H7 (cell line): ENCODE measurements around the gene OR5C1. TPM values are rescaled to one million over a fixed set of nuclear protein-coding genes. Genes with fewer than 3 reads are reported as not detected.
"Not testable (repeated sequence)": the region's sequence is repeated elsewhere in the genome, so short reads cannot be mapped to it uniquely, and the experiment has no call there.

Experiments used
- DNase-seq: peaks from one replicate; pipeline ENCODE4 v3.0.0; 2012
- H3K27me3 ChIP-seq: 2 replicates; pipeline ENCODE4 v1.6.0; 2011; ENCODE audit warnings: mild to moderate bottlenecking, low read length; ENCODE audit not compliant: control insufficient read depth, insufficient read depth
- H3K36me3 ChIP-seq: replicated peaks from 2 replicates; pipeline ENCODE4 v1.5.1; 2011; ENCODE audit warnings: low read length; ENCODE audit not compliant: control insufficient read depth, insufficient read depth
- H3K4me3 ChIP-seq: 2 replicates; pipeline ENCODE4 v1.5.1; 2011; ENCODE audit warnings: low read depth, mild to moderate bottlenecking, control low read depth, low read length, moderate library complexity; ENCODE audit not compliant: insufficient read depth
- total RNA-seq: library from RNA; depleted of rRNA; stranded (reverse); fragments of >200 nt; shearing (Covaris generic); gene quantifications from 2 replicates; pipeline ENCODE4 v1.2.3, GENCODE V29; 2014; rRNA removed

Gene OR5C1
- total RNA-seq, 1 experiment from 2014 or later: not detected

DNA sequence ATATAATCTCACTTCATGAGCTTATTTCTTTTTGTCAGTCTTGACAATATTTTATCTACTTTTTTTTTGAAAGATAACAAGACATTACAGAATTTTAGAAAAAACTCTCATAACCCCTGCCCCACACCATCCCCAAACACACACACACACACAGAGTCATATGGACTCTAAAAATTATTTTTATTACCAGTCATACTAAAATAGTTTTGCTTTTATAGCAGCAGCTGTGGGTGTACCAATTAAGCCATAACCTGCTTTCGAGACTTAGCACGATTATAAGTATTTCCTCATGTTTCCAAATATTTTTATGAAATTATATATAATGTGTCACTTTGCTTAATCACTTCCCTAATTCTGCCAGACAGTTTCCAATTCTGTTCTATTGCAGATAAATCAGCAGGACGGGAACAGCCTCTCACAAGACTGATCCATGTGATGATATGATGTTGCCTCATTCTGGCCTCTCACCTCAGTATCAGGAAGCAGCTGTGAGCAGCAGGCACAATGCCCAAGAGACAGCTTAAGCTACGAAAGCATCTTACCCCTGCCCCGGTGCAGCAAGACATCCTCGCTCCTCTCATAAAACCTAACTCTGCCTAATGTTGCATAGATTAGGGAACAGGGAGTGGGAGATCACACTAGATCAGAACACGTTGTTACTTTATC, 32.7 kb downstream of the OR5C1 start:
- no peak for DNase-seq
- peaks cover 15% of the 10 kb centered on the region for H3K36me3 ChIP-seq
- no peaks in the 10 kb centered on the region for H3K27me3 ChIP-seq
- no peak overlapping the region for H3K4me3 ChIP-seq

DNA sequence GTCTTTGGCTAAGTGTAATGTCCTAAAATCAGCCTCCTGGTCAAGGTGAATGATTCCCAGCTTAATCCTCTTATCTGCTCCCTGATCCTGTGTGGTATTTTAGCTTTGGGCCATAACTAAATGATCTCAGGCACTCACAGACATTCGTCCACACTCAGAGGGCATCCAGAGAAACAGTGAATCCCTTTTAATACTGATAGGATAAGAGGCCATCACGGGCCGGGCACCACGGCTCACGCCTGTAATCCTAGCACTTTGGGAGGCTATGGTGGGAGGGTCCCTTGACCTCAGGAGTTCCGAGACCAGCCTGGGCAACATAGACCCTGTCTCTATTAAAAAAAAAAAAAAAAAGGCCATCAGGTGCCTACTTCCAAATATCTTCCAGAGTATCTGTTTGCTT, 33.3 kb downstream of the OR5C1 start:
- H3K4me3 ChIP-seq: no peak overlapping the region
- DNase-seq: no peak
- H3K36me3 ChIP-seq: peaks cover 15% of the 10 kb centered on the region
- no peaks in the 10 kb centered on the region for H3K27me3 ChIP-seq

DNA sequence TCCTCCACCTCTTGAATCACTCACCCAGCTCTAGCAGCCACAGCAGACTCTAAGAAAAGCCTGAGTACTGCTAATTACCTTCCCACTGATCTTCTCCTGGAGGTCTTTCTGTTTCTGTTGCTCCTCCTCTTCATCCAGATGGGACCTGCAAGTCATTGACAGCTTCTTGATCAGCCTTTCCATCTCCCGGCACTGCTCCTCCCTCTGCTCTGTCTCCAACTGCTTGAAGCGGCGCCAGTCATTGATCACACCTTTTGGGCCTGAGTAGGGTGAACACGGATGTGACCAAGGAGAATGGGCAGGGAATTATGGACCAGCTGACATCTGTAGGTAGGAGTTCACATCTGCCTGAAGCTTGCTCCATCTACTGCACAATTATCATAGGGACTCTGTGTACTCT, 34.2 kb downstream of the OR5C1 start:
- Histone ChIP-seq H3K27me3 (no peaks in the 10 kb centered on the region), H3K36me3 (peaks cover 15% of the 10 kb centered on the region)
- no peak for DNase-seq

DNA sequence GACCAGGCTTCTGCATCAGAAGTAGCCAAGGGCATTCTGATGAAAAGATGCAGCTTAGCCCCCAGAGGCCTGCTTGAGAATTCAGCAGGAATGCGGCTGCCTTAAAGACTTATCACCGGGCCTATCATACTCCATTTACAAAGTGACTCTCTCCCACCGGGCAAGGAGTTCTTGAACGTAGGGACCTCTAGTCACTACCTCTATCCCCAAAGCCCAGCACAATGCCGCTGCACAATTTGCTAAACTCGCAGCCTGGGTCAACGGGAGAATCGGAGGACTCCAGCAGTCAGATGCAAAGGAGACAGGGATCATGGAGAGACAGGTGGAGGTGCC, 39.0 kb downstream of the OR5C1 start:
- no peaks in the 10 kb centered on the region for H3K27me3 ChIP-seq
- peaks cover 8% of the 10 kb centered on the region for H3K36me3 ChIP-seq
- DNase-seq: no peak
- peak overlapping the region; percentile 100 for H3K4me3 ChIP-seq

More for the DNA sequence above, 34.2 kb downstream of the OR5C1 start:
- no peak overlapping the region for H3K4me3 ChIP-seq

DNA sequence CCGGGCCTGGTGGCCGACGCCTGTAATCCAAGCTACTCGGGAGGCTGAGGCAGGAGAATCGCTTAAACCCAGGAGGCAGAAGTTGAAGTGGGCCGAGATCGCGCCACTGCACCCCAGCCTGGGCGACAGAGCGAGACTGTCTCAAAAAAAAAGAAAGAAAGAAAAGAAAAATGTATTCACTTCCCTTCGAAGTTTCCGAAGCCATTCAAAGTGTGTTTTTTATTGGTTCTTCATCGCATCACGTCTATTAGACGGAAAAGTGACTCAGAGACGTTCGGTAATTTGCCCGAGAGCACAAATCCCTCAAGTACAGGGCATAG, 40.2 kb downstream of the OR5C1 start:
- DNase-seq: not testable (repeated sequence)

DNA sequence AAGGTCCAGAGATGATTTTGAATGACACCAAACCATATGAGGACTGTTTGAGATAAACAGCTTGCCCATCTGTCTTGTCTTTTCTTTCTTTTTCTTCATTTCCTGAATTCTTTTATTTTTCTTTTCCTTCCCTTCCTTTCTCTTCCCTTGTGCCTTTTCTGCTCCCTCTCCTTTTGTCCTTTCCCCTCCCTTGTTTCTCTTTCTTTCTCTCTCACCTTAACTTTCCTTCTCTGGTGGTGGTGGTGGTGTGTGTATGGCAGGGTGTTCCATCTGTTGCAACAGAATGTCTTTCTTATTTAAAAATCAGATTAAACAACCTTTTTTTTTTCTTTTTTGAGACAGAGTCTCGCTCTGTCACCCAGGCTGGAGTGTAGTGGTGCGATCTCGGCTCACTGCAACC, 43.5 kb downstream of the OR5C1 start:
- H3K4me3 ChIP-seq: no peak overlapping the region
- no peak for DNase-seq
- no peaks in the 10 kb centered on the region for H3K36me3 ChIP-seq
- H3K27me3 ChIP-seq: no peaks in the 10 kb centered on the region

More for the DNA sequence above, 40.2 kb downstream of the OR5C1 start:
- peak overlapping the region; percentile 100 for H3K4me3 ChIP-seq
- not testable (repeated sequence) for H3K36me3 ChIP-seq, H3K27me3 ChIP-seq

DNA sequence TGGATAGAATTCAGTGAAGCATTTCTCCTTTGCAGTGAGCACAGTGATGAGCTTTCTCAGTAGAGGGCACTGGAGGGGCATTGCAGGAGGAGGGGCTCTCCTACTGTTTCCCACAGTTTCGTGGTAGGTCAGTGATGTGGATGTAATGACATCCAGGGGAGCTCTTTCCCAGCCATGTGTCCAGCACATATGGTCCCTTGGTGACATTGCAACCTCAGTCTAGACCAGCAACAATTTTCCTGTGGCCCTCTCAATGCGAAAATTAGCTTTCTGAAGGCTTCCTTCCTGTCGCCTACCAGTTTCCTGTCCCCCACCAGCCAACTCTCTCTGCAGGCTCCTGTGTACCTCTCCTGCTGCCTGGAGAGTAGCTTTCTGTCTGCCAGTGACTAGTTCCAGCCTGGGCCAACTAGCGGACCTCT, 46.6 kb downstream of the OR5C1 start:
- Histone ChIP-seq H3K36me3 (no peaks in the 10 kb centered on the region), H3K4me3 (no peak overlapping the region), H3K27me3 (no peaks in the 10 kb centered on the region)
- peak; percentile 78 for DNase-seq

DNA sequence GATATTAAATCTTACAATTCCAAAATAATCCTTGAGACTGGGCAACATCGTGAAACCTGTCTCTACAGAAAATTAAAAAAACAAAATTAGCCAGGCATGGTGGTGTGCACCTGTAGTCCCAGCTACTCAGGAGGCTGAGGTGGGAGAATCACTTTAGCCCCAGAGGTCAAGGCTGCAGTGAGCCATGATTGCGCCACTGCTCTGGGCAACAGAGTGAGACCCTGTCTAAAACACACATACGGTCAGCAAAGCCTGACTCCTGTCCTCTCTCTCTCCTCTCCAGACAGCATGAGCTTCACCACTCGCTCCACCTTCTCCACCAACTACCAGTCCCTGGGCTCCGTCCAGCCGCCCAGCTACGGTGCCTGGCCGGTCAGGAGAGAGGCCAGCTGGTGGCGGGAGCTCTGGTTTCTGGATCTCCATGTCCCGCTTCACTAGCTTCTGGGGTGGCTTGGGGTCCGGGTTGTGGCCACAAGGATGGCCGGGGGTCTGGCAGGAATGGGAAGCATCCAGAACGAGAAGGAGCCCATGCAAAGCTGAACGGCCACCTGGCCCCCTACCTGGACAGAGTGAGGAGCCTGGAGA, 48.6 kb downstream of the OR5C1 start:
- Histone ChIP-seq H3K4me3 (no peak overlapping the region), H3K36me3 (no peaks in the 10 kb centered on the region), H3K27me3 (no peaks in the 10 kb centered on the region)
- DNase-seq: no peak

DNA sequence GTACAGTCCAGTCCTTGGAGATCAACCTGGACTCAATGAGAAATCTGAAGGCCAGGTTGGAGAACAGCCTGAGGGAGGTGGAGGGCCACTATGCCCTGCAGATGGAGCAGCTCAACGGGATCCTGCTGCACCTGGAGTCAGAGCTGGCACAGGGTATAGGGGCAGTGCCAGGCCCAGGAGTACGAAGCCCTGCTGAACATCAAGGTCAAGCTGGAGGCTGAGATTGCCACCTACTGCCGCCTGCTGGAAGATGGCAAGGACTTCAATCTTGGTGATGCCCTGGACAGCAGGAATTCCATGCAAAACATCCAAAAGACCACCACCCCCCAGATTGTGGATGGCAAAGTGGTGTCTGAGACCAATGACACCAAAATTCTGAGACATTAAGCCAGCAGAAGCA, 49.7 kb downstream of the OR5C1 start:
- not testable (repeated sequence) for H3K36me3 ChIP-seq, DNase-seq, H3K27me3 ChIP-seq, H3K4me3 ChIP-seq

Other genes starting within 250 kb of the OR5C1 start
- gene OR1N2, start 235.8 kb upstream of the OR5C1 start, total RNA-seq: not detected in 2 replicates
- gene OR1L8, start 205.5 kb upstream of the OR5C1 start, total RNA-seq: not detected in 2 replicates
- not detected in 2 replicates for gene OR1Q1, start 174.2 kb upstream of the OR5C1 start, total RNA-seq
- gene OR1B1, start 131.3 kb upstream of the OR5C1 start, total RNA-seq: not detected in 2 replicates
- not detected in 2 replicates for gene OR1L1, start 127.2 kb upstream of the OR5C1 start, total RNA-seq
- not detected in 2 replicates for gene OR1L3, start 113.8 kb upstream of the OR5C1 start, total RNA-seq
- not detected in 2 replicates for gene OR1L4, start 64.9 kb upstream of the OR5C1 start, total RNA-seq
- not detected in 2 replicates for gene OR1L6, start 46.6 kb upstream of the OR5C1 start, total RNA-seq
- not detected in 2 replicates for gene OR1K1, start 11.2 kb downstream of the OR5C1 start, total RNA-seq
- 18.7 and 24.6 TPM in 2 replicates for gene PDCL, start 39.7 kb downstream of the OR5C1 start, total RNA-seq
- 21.6 and 28.0 TPM in 2 replicates for gene RC3H2, start 116.4 kb downstream of the OR5C1 start, total RNA-seq
- 8.6 and 11.7 TPM in 2 replicates for gene ZBTB6, start 124.4 kb downstream of the OR5C1 start, total RNA-seq
- 1.9 and 2.3 TPM in 2 replicates for gene ZBTB26, start 142.6 kb downstream of the OR5C1 start, total RNA-seq
- gene RABGAP1, start 152.1 kb downstream of the OR5C1 start, total RNA-seq: 15.6 and 28.1 TPM in 2 replicates
- 0.48 TPM in 1 of 2 replicates, not detected in the other for gene GPR21, start 244.7 kb downstream of the OR5C1 start, total RNA-seq